Transverse colon (tissue), 3 donors: ENCODE data around the gene ST6GAL2.

Experiments used
- POLR2A ChIP-seq: fragments of 450-650 bp; IDR thresholded peaks from one replicate; pipeline ENCODE4 v1.6.1; 2016; ENCODE audit warnings: antibody characterized with exemption, mild to moderate bottlenecking, moderate library complexity
- TF ChIP-seq, protein P1 (sequence below), 5 experiments: fragments of 200-600 bp in 3 of 5; fragments of 450-650 bp in 2 of 5; sonication (generic) in 3 of 5; IDR thresholded peaks; 1 replicate in 2 of 5; 2 replicates in 3 of 5; pipeline ENCODE4 v1.5.1; 2016 to 2017; ENCODE audit warnings: antibody characterized with exemption in 5 of 5, inconsistent platforms in 3 of 5, mild to moderate bottlenecking in 2 of 5, moderate library complexity in 1 of 5

GRCh38 chr2:106864051-106864450, 21.9 kb downstream of the ST6GAL2 start:
- TF ChIP-seq, protein P1, sequence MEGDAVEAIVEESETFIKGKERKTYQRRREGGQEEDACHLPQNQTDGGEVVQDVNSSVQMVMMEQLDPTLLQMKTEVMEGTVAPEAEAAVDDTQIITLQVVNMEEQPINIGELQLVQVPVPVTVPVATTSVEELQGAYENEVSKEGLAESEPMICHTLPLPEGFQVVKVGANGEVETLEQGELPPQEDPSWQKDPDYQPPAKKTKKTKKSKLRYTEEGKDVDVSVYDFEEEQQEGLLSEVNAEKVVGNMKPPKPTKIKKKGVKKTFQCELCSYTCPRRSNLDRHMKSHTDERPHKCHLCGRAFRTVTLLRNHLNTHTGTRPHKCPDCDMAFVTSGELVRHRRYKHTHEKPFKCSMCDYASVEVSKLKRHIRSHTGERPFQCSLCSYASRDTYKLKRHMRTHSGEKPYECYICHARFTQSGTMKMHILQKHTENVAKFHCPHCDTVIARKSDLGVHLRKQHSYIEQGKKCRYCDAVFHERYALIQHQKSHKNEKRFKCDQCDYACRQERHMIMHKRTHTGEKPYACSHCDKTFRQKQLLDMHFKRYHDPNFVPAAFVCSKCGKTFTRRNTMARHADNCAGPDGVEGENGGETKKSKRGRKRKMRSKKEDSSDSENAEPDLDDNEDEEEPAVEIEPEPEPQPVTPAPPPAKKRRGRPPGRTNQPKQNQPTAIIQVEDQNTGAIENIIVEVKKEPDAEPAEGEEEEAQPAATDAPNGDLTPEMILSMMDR (IDR thresholded peaks at IDR 0.05) = no peak
- TF ChIP-seq POLR2A = no peak
